ENCODE measurements around the gene IFT122. TPM values are rescaled to one million over a fixed set of nuclear protein-coding genes. Genes with fewer than 3 reads are reported as not detected.

The IFT122 gene
- total RNA-seq, 1 donor from 2014 or later = 42.3 TPM

DNA sequence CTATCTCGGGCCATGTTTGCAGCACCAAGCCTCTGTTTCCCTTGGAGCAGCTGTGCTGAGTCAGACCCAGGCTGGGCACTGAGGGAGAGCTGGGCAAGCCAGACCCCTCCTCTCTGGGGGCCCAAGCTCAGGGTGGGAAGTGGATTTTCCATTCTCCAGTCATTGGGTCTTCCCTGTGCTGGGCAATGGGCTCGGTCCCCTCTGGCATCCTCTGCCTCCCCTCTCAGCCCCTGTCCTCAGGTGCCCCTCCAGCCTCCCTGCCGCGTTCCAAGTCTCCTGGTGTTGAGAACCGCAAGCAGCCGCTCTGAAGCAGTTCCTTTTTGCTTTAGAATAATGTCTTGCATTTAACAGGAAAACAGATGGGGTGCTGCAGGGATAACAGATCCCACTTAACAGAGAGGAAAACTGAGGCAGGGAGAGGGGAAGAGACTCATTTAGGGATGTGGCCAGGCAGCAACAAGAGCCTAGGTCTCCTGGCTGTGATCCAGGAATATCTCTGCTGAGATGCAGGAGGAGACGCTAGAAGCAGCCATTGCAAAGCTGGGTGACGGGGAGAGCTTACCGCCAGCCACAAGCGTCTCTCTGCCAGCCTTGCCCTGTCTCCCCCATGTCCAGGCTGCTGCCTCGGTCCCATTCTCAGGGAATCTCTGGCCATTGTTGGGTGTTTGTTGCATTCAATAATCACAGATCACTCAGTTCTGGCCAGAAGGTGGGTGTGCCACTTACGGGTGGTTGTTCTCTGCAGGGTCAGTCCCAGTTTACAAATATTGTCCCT is 89.6 kb downstream of the IFT122 start:
- Histone ChIP-seq H3K9ac (ENCODE audit: low read depth in 1 of 3, low read length in 3 of 3) (no peak overlapping the region), H3K4me3 (ENCODE audit: low read length in 3 of 3) (no peak overlapping the region), H3K36me3 (ENCODE audit: control insufficient read depth in 3 of 3, insufficient read depth in 3 of 3, low read length in 3 of 3) (no peaks in the 10 kb centered on the region), H3K27ac (ENCODE audit: low read depth, low read length) (no peak overlapping the region), H3K27me3 (ENCODE audit: control insufficient read depth in 3 of 3, insufficient read depth in 3 of 3, low read length in 3 of 3) (no peaks in the 10 kb centered on the region), H3K4me1 (ENCODE audit: control insufficient read depth in 3 of 3, insufficient read depth in 3 of 3, low read length in 3 of 3) (peaks cover 4 to 6% (median 5%) of the 10 kb centered on the region in 3 donors), H3K9me3 (ENCODE audit: control insufficient read depth in 3 of 3, low read length in 3 of 3) (no peaks in the 10 kb centered on the region)

DNA sequence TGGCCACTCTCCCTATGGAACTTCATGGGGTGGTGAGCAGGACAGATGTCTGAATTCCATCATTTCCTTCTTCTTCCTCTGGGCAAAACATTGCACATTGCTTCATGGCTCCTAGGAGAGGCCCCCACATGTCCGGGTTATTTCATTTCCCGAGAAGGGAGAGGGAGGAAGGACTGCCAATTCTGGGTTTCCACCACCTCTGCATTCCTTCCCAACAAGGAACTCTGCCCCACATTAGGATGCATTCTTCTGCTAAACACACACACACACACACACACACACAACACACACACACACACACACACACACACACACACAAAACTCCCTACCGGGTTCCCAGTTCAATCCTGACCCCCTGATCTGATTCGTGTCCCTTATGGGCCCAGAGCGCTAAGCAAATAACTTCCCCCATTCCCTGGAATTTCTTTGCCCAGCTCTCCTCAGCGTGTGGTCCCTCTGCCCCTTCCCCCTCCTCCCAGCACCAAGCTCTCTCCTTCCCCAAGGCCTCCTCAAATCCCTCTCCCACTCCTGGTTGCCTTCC is 90.3 kb downstream of the IFT122 start:
- Histone ChIP-seq H3K9me3 (ENCODE audit: control insufficient read depth in 3 of 3, low read length in 3 of 3) (no peaks in the 10 kb centered on the region), H3K4me3 (ENCODE audit: low read length in 3 of 3) (no peak overlapping the region), H3K27me3 (ENCODE audit: control insufficient read depth in 3 of 3, insufficient read depth in 3 of 3, low read length in 3 of 3) (no peaks in the 10 kb centered on the region), H3K4me1 (ENCODE audit: control insufficient read depth in 3 of 3, insufficient read depth in 3 of 3, low read length in 3 of 3) (peaks cover 4 to 6% (median 5%) of the 10 kb centered on the region in 3 donors), H3K9ac (ENCODE audit: low read depth in 1 of 3, low read length in 3 of 3) (no peak overlapping the region), H3K36me3 (ENCODE audit: control insufficient read depth in 3 of 3, insufficient read depth in 3 of 3, low read length in 3 of 3) (no peaks in the 10 kb centered on the region), H3K27ac (ENCODE audit: low read depth, low read length) (no peak overlapping the region)

DNA sequence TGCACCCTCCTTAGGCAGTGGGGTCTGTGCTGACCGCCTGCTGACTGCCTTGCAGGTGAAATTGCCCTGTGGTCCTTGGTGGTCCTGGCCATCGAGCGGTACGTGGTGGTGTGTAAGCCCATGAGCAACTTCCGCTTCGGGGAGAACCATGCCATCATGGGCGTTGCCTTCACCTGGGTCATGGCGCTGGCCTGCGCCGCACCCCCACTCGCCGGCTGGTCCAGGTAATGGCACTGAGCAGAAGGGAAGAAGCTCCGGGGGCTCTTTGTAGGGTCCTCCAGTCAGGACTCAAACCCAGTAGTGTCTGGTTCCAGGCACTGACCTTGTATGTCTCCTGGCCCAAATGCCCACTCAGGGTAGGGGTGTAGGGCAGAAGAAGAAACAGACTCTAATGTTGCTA is 90.8 kb downstream of the IFT122 start:
- peaks cover 4 to 6% (median 5%) of the 10 kb centered on the region in 3 donors for H3K4me1 ChIP-seq (ENCODE audit: control insufficient read depth in 3 of 3, insufficient read depth in 3 of 3, low read length in 3 of 3)
- no peaks in the 10 kb centered on the region for H3K9me3 ChIP-seq (ENCODE audit: control insufficient read depth in 3 of 3, low read length in 3 of 3)
- H3K27ac ChIP-seq (ENCODE audit: low read depth, low read length) = no peak overlapping the region
- H3K4me3 ChIP-seq (ENCODE audit: low read length in 3 of 3) = no peak overlapping the region
- H3K9ac ChIP-seq (ENCODE audit: low read depth in 1 of 3, low read length in 3 of 3) = no peak overlapping the region
- H3K27me3 ChIP-seq (ENCODE audit: control insufficient read depth in 3 of 3, insufficient read depth in 3 of 3, low read length in 3 of 3) = no peaks in the 10 kb centered on the region
- no peaks in the 10 kb centered on the region for H3K36me3 ChIP-seq (ENCODE audit: control insufficient read depth in 3 of 3, insufficient read depth in 3 of 3, low read length in 3 of 3)

- Histone ChIP-seq H3K9me3 (ENCODE audit: control insufficient read depth in 3 of 3, low read length in 3 of 3) (no peaks in the 10 kb centered on the region), H3K4me3 (ENCODE audit: low read length in 3 of 3) (no peak overlapping the region), H3K9ac (ENCODE audit: low read depth in 1 of 3, low read length in 3 of 3) (no peak overlapping the region), H3K4me1 (ENCODE audit: control insufficient read depth in 3 of 3, insufficient read depth in 3 of 3, low read length in 3 of 3) (peaks cover 4 to 6% (median 5%) of the 10 kb centered on the region in 3 donors), H3K27ac (ENCODE audit: low read depth, low read length) (no peak overlapping the region), H3K27me3 (ENCODE audit: control insufficient read depth in 3 of 3, insufficient read depth in 3 of 3, low read length in 3 of 3) (no peaks in the 10 kb centered on the region), H3K36me3 (ENCODE audit: control insufficient read depth in 3 of 3, insufficient read depth in 3 of 3, low read length in 3 of 3) (no peaks in the 10 kb centered on the region)
These were observed 91.7 kb downstream of the IFT122 start for GRCh38 chr3:129531699-129532098.

GRCh38 chr3:129532261-129532660 is 92.2 kb downstream of the IFT122 start:
- Histone ChIP-seq H3K4me1 (ENCODE audit: control insufficient read depth in 3 of 3, insufficient read depth in 3 of 3, low read length in 3 of 3) (peaks cover 4 to 6% (median 5%) of the 10 kb centered on the region in 3 donors), H3K27ac (ENCODE audit: low read depth, low read length) (no peak overlapping the region)

GRCh38 chr3:129533406-129533805 is 93.4 kb downstream of the IFT122 start:
- Histone ChIP-seq H3K4me1 (ENCODE audit: control insufficient read depth in 3 of 3, insufficient read depth in 3 of 3, low read length in 3 of 3) (peaks cover 4 to 6% (median 5%) of the 10 kb centered on the region in 3 donors), H3K9me3 (ENCODE audit: control insufficient read depth in 3 of 3, low read length in 3 of 3) (no peaks in the 10 kb centered on the region), H3K4me3 (ENCODE audit: low read length in 3 of 3) (no peak overlapping the region), H3K27me3 (ENCODE audit: control insufficient read depth in 3 of 3, insufficient read depth in 3 of 3, low read length in 3 of 3) (no peaks in the 10 kb centered on the region), H3K9ac (ENCODE audit: low read depth in 1 of 3, low read length in 3 of 3) (no peak overlapping the region), H3K27ac (ENCODE audit: low read depth, low read length) (no peak overlapping the region), H3K36me3 (ENCODE audit: control insufficient read depth in 3 of 3, insufficient read depth in 3 of 3, low read length in 3 of 3) (no peaks in the 10 kb centered on the region)

More at GRCh38 chr3:129532261-129532660, 92.2 kb downstream of the IFT122 start:
- Histone ChIP-seq H3K9me3 (ENCODE audit: control insufficient read depth in 3 of 3, low read length in 3 of 3) (no peaks in the 10 kb centered on the region), H3K4me3 (ENCODE audit: low read length in 3 of 3) (no peak overlapping the region), H3K9ac (ENCODE audit: low read depth in 1 of 3, low read length in 3 of 3) (no peak overlapping the region), H3K27me3 (ENCODE audit: control insufficient read depth in 3 of 3, insufficient read depth in 3 of 3, low read length in 3 of 3) (no peaks in the 10 kb centered on the region), H3K36me3 (ENCODE audit: control insufficient read depth in 3 of 3, insufficient read depth in 3 of 3, low read length in 3 of 3) (no peaks in the 10 kb centered on the region)

GRCh38 chr3:129534428-129535027 is 94.5 kb downstream of the IFT122 start:
- Histone ChIP-seq H3K9me3 (ENCODE audit: control insufficient read depth in 3 of 3, low read length in 3 of 3) (no peaks in the 10 kb centered on the region), H3K4me3 (ENCODE audit: low read length in 3 of 3) (no peak overlapping the region), H3K36me3 (ENCODE audit: control insufficient read depth in 3 of 3, insufficient read depth in 3 of 3, low read length in 3 of 3) (no peaks in the 10 kb centered on the region), H3K4me1 (ENCODE audit: control insufficient read depth in 3 of 3, insufficient read depth in 3 of 3, low read length in 3 of 3) (peaks cover 5 to 6% (median 5%) of the 10 kb centered on the region in 3 donors), H3K9ac (ENCODE audit: low read depth in 1 of 3, low read length in 3 of 3) (no peak overlapping the region), H3K27ac (ENCODE audit: low read depth, low read length) (no peak overlapping the region), H3K27me3 (ENCODE audit: control insufficient read depth in 3 of 3, insufficient read depth in 3 of 3, low read length in 3 of 3) (no peaks in the 10 kb centered on the region)

GRCh38 chr3:129535075-129535474 is 95.1 kb downstream of the IFT122 start:
- H3K4me1 ChIP-seq (ENCODE audit: control insufficient read depth in 3 of 3, insufficient read depth in 3 of 3, low read length in 3 of 3) = peaks cover 0 to 4% (median under 1%) of the 10 kb centered on the region in 3 donors
- H3K9me3 ChIP-seq (ENCODE audit: control insufficient read depth in 3 of 3, low read length in 3 of 3) = no peaks in the 10 kb centered on the region
- no peaks in the 10 kb centered on the region for H3K36me3 ChIP-seq (ENCODE audit: control insufficient read depth in 3 of 3, insufficient read depth in 3 of 3, low read length in 3 of 3)
- no peaks in the 10 kb centered on the region for H3K27me3 ChIP-seq (ENCODE audit: control insufficient read depth in 3 of 3, insufficient read depth in 3 of 3, low read length in 3 of 3)
- no peak overlapping the region for H3K9ac ChIP-seq (ENCODE audit: low read depth in 1 of 3, low read length in 3 of 3)
- no peak overlapping the region for H3K27ac ChIP-seq (ENCODE audit: low read depth, low read length)
- no peak overlapping the region for H3K4me3 ChIP-seq (ENCODE audit: low read length in 3 of 3)

DNA sequence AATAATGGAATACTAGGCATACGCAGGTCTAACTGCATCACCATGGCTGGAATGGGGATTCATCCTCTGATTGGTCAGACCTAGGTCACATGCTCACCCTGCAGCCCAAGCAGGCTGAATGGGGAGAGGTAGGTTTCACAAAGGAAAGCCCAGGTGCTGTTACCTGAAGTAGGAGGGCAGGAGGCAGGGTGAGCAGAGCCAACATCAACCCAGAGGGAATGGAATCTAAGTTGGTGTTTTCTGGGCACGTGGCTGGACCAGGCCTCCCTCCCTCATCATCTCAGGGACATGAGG is 96.3 kb downstream of the IFT122 start:
- no peaks in the 10 kb centered on the region for H3K9me3 ChIP-seq (ENCODE audit: control insufficient read depth in 3 of 3, low read length in 3 of 3)
- no peak overlapping the region for H3K4me3 ChIP-seq (ENCODE audit: low read length in 3 of 3)
- H3K36me3 ChIP-seq (ENCODE audit: control insufficient read depth in 3 of 3, insufficient read depth in 3 of 3, low read length in 3 of 3) = no peaks in the 10 kb centered on the region
- no peaks in the 10 kb centered on the region for H3K27me3 ChIP-seq (ENCODE audit: control insufficient read depth in 3 of 3, insufficient read depth in 3 of 3, low read length in 3 of 3)
- no peak overlapping the region for H3K9ac ChIP-seq (ENCODE audit: low read depth in 1 of 3, low read length in 3 of 3)
- peaks cover 0 to 2% (median 0%) of the 10 kb centered on the region in 3 donors for H3K4me1 ChIP-seq (ENCODE audit: control insufficient read depth in 3 of 3, insufficient read depth in 3 of 3, low read length in 3 of 3)
- H3K27ac ChIP-seq (ENCODE audit: low read depth, low read length) = no peak overlapping the region

GRCh38 chr3:129536804-129537203 is 96.8 kb downstream of the IFT122 start:
- Histone ChIP-seq H3K36me3 (ENCODE audit: control insufficient read depth in 3 of 3, insufficient read depth in 3 of 3, low read length in 3 of 3) (no peaks in the 10 kb centered on the region), H3K4me1 (ENCODE audit: control insufficient read depth in 3 of 3, insufficient read depth in 3 of 3, low read length in 3 of 3) (peaks cover 0 to 2% (median 0%) of the 10 kb centered on the region in 3 donors), H3K27me3 (ENCODE audit: control insufficient read depth in 3 of 3, insufficient read depth in 3 of 3, low read length in 3 of 3) (no peaks in the 10 kb centered on the region), H3K27ac (ENCODE audit: low read depth, low read length) (no peak overlapping the region), H3K9me3 (ENCODE audit: control insufficient read depth in 3 of 3, low read length in 3 of 3) (no peaks in the 10 kb centered on the region), H3K9ac (ENCODE audit: low read depth in 1 of 3, low read length in 3 of 3) (no peak overlapping the region), H3K4me3 (ENCODE audit: low read length in 3 of 3) (no peak overlapping the region)
